Left renal pelvis (tissue), 4 donors: ENCODE measurements around the gene SEZ6L2. TPM values are rescaled to one million over a fixed set of nuclear protein-coding genes. Genes with fewer than 3 reads are reported as not detected.
"Not testable (repeated sequence)": the region's sequence is repeated elsewhere in the genome, so short reads cannot be mapped to it uniquely, and the experiment has no call there.

Experiments
- DNase-seq, 4 donors: peaks; one replicate each; pipeline ENCODE4 v3.0.0-alpha.2; 2013; ENCODE audit warnings: low read depth in 4 of 4, low spot score in 3 of 4
- polyA plus RNA-seq, 4 donors: library from polyadenylated mRNA; unstranded; fragments of 120-200 nt; gene quantifications; one replicate each; pipeline ENCODE4 v1.2.1, GENCODE V29; 2013; ENCODE audit not compliant: insufficient read length in 4 of 4

SEZ6L2 gene
- polyA plus RNA-seq, 4 donors: 9.5 to 11.8 (median 10.9) TPM

DNA sequence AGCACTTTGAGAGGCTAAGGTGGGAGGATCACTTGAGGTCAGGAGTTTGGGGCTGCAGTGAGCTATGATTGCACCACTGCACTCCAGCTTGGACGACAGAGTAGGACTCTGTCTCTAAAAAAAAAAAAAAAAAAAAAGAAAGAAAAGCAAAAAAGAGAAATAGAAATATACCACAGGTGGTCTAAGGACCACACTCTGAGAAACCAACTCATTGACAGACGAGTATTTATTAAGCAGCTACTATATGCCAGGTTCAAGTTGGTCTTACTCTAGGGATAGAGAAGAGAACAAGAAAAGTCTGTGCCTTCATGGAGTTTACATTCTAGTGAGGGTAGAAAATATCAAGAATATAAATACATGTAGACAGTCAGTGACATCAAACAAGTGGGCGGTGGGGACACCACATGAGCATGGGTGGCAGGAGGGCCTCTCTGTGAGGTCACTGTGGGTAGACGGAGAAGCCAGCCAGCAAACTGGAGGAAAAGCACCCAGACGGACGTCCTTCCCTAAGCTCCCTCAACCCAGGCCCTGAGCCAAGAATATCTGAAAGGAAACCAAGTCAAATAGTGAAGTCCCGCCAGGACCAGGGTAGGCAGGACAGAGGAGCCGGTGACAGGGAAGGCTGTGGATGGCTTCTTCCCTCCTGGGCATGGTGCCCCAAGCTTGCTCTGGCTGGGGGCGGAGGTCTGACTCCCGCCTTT lies 41.1 kb downstream of the SEZ6L2 start:
- DNase-seq: no peak

DNA sequence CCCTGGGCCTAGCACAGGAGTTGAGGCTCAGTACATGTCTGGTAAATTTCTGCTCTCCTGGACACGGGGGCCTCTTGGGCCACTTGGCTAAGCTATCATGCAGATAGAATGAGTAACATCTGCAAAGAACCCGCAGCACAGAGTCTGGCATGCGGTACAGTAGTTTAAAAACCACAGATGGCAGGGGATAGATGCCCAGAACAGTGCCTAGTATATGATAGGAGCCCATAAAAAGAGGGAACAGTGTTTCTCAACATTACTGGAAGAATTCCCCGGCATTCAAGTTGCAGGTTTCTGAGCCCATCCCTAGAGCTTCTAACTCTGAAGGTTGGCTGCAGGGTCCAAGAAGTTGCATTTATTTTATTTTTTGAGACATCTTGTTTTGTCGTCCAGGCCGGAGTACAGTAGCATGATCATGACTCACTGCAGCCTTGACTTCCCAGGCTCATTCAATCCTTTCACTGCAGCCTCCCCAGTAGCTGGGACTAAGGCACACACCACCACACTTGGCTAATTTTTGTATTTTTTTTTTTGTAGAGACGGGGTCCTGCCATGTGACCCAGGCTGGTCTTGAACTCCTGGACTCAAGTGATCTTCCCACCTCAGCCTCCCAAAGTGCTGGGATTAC lies 42.1 kb downstream of the SEZ6L2 start:
- no peak for DNase-seq

DNA sequence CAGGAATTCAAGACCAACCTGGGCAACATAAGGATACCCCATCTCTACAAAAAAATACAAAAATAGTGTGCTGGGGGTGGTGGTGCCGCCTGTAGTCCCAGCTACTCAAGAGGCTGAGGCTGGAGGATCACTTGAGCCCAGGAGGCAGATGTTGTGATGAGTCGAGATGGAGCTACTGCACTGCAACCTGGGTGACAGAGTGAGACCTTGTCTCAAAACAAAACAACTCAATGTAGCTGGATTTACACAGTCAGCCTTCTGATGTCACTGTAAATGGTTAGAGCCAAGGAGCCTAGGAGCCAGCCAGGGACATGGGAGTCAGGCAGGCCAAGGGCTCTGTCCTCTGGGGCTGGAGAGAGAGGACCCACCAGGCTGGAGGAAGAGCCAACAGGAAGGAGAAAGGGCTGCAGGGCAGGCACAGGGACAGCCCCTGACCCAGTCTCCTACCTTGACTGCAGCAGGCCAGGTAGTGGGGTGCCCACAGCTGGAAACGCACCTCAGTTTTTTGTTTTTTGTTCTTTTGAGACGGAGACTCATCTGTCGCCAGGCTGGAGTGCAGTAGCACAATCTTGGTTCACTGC lies 44.7 kb downstream of the SEZ6L2 start:
- DNase-seq: no peak

DNA sequence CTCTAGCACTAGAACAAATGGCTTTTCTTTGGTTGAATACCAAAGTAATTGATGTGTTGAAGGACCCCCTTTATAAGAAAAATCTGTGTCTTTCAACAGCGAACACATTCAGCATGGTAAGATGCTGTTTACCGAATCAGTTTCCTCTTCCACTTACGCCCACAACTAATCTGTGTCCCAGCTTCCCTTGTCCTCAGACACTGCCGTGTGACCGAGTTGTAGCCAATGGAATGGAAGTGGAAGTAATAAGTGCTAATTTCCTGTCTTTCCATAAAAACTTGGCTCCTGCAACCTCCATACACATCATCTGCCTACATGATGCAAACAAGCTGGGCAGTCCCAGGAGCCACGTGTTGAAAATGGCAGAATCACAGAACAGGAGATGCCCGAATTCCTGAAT lies 46.7 kb downstream of the SEZ6L2 start:
- no peak for DNase-seq

DNA sequence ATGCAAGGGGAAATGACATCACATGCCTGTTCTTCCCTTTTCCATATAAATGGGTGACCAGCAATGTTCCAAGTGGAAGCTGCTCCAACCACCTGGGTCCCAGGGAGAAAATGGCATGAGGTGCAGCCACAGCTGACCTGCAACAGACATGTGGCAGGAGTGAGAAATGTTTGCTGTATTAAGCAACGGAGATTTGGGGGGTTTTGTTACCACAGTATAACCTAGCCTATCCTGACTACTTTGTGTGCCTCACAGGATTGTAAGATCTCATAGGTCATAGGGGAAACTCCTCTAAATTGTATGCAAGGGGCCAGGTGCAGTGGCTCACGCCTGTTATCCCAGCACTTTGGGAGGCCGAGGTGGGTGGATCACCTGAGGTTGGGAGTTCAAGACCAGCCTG lies 48.4 kb downstream of the SEZ6L2 start:
- no peak for DNase-seq

DNA sequence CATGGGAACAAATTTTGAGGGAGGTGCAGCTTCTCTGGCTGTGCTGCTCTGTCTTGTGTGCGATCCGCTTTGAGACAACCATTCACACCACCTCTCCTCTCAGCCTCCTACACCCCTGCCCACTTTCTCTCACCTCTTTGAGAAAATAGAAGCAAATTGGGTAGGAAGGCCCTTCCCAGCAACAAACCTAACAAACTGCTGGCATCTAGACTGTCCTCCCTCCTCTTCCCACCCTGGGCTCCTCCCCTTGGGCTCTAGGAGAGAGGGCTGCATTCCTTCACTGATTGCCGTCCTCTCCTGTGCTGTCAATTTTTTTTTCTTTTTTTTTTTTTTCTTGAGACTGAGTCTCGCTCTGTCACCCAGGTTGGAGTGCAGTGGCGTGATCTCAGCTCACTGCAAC lies 49.8 kb downstream of the SEZ6L2 start:
- no peak for DNase-seq

DNA sequence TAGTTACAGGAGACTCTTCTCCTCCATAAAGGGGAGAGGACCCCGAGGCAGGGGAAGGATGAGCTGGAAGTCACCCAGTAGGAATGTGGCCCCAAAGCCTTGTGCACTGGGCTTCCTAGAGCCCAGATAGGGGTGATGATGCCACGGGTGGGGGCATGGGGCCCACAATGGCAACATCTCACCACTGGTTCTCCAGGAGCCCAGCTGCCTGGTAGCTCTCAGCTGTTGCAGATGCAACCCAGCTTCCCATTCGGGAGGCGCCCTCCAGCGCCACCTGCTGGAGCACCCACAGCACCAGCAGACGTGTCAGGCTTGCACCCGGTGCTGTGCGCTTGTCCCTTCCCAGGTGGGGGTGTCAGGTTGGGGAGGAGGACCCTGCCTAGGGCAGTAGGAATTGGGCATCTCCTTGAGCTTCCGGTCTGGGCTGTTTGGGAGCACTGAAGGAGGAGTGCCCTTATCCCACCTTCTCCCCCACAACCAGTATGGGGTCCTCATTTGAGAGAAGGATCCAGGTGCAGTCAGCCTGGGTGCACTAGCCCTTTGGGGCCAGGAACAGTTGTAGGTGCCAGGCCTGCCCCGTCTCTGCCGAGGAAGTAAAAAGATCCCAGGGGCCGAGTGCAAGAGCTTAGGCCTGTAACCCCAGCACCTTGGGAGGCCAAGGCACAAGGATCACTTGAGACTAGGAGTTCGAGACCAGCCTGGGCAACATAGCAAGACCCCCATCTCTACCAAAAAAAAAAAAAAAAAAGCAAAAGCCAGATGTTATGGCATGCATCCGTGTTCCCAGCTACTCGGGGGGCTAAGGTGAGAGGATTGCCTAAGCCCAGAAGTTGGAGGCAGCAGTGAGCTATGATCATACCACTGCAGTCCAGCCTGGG lies 50.7 kb downstream of the SEZ6L2 start:
- no peak for DNase-seq

DNA sequence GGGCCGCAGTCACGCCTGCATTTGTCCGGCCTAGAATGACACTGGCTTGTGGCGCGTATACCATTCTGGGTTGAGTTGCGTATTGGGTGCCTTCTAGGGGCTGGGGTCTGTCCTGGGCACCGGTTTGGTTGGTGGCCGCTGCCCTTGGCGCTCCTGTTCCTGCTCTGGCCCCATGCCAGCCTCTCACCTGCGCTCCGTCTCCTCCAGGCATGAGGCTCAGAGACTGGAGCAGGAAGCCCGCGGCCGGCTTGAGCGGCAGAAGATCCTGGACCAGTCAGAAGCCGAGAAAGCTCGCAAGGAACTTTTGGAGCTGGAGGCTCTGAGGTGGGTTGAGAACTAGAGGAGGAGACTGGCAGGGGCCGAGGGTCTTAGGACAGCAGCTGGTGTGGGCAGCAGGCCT lies 53.7 kb downstream of the SEZ6L2 start:
- DNase-seq: no peak

DNA sequence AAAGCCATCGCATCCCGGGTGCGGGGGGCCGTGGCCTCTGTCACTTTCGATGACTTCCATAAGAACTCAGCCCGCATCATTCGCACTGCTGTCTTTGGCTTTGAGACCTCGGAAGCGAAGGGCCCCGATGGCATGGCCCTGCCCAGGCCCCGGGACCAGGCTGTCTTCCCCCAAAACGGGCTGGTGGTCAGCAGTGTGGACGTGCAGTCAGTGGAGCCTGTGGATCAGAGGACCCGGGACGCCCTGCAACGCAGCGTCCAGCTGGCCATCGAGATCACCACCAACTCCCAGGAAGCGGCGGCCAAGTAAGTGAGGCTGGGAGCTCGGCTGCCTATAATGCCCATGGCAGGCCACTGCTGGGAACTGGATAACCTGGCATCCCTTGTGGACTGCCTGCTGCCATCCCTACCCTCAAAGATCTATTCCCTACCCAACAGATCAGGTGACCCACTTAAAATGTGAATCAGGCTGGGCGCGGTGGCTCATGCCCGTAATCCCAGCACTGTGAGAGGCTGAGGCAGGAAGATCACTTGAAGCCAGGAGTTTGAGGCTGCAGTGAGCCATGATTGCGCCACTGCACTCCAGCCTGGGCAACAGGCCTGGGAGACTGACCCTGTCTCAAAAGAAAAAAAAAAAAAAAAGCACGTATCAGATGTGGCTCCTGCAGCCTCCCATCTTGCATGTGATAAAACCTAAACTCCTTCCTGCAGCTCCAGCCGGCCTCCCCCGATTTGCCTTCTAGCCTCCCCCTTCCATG lies 54.6 kb downstream of the SEZ6L2 start:
- no peak for DNase-seq

DNA sequence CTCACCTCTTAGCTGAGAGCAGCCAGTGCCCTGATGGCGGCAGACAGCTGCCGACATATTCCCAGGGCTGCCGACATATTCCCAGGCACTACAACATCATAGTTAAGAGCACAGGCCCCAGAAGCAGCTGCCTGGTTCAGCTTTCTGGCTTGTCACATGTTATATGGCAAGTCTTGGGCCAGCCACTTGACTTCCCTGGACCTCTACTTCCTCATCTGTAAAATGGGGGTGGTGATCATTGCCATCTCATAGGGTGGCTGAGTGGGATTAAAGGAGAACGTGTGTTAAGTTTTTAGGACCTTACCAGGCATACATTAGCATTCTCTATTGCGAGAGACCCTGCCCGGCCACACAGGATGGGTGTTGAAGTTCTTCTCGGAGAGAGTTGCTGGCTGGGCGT lies 55.4 kb downstream of the SEZ6L2 start:
- no peak for DNase-seq

DNA sequence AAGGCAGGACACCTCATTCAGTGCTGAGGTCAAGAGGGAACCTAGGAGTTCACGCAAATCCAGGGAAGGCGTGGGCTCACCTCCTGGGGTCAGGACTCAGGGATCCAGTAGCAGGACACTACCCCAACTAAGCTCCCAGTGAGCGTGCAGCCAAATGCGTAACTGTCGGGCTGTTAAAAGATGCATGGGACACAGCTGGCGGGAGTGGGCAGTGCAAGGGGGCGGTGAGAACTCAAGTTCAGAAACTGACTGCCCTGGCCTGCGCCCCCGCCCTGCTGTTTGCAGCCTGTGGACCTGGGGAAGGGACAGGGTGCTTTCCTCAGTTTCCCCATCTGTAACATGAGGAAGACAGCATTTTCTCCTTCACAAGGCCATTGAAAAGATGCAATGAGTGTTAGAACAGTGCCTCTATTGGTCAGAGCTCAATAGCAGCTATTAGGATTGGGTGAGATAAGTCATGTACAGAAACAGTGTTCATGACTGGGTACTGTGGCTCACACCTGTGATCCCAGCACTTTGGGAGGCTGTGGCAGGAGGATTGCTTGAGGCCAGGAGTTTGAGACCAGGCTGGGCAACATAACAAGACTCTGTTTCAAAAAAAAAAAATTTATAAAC lies 56.5 kb downstream of the SEZ6L2 start:
- no peak for DNase-seq

DNA sequence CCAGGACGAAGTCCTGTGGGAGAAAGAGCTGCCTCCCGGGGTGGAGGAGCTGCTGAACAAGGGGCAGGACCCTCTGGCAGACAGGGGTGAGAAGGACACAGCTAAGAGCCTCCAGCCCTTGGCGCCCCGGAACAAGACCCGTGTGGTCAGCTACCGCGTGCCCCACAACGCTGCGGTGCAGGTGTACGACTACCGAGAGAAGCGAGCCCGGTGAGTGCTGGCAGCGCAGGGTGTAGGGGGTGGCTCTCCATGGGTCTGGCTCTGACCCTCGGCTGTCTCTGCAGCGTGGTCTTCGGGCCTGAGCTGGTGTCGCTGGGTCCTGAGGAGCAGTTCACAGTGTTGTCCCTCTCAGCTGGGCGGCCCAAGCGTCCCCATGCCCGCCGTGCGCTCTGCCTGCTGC lies 57.7 kb downstream of the SEZ6L2 start:
- no peak for DNase-seq

DNA sequence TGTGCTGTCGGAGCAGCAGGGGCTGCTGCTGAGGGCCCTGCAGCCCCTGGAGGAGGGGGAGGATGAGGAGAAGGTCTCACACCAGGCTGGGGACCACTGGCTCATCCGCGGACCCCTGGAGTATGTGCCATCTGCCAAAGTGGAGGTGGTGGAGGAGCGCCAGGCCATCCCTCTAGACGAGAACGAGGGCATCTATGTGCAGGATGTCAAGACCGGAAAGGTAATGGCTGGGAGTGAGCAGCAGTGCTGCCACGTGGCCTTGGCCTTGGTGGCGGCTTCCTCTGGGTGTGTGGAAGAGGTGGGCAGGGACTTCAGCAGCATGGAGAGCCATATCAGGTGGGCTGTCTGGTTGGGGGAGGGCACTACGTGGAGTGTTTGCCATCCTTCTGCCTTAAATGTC lies 59.1 kb downstream of the SEZ6L2 start:
- no peak for DNase-seq

DNA sequence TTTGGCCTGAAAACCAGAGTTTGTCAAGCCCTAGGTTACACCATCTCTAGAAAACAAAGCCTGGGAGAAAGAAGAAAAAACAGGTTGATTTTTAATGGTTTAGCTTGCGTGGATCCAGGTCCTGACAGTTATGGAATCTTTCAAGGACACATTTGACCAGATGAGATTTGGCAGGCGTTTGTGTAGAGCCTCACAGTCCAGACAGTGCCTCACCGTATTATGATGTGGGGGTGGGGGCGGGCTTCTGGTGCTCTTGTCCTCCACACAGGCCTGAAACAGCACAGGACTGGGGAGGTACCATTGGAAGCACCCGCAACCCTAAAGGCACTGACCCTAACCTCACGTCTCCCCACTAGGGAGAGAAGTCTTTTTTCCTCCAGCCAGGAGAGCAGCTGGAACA lies 59.5 kb downstream of the SEZ6L2 start:
- DNase-seq: no peak

DNA sequence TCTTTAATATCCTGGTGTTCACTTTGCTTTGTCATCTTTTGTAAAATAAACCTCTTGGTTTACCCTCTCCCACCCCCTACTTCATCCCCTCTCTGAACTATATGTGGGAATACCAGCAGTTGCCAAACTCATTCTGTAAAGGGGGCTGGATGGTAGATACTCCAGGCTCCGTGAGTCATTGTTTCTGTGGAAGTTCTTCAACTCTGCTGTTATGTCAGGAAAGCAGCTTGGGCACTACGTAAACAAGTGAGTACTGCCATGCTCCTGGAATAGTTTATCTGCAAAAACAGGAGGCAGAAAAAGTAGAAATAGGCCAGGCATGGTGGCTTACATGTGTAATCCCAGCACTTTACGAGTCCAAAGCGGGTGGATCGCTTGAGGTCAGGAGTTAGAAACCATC lies 61.5 kb downstream of the SEZ6L2 start:
- DNase-seq: no peak

DNA sequence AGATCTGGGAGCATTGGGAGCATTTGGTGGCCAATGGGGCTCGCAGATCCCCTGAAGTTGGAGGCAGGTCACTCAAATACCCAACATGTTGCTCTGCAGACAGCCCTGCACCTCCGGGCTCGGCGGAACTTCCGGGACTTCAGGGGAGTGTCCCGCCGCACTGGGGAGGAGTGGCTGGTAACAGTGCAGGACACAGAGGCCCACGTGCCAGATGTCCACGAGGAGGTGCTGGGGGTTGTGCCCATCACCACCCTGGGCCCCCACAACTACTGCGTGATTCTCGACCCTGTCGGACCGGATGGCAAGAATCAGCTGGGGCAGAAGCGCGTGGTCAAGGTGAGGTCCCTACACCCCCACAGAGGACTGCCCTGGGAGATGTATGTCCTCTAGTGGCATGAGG lies 62.7 kb downstream of the SEZ6L2 start:
- no peak for DNase-seq

DNA sequence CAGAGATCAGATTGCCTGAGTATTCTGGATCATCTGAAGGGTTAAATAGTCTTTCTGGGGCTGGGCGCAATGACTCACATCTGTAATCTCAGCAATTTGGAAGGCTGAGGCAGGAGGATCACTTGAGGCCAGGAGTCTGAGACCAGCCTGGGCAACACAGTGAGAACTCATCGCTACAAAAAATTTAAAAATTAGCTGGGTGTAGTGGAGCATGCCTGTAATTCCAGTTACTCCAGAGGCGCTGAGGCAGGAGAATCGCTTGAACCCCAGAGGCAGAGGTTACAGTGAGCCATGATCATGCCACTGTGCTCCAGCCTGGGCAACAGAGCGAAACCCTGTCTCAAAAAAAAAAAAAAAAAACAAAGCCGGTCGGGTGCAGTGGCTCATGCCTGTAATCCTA lies 63.4 kb downstream of the SEZ6L2 start:
- no peak for DNase-seq

DNA sequence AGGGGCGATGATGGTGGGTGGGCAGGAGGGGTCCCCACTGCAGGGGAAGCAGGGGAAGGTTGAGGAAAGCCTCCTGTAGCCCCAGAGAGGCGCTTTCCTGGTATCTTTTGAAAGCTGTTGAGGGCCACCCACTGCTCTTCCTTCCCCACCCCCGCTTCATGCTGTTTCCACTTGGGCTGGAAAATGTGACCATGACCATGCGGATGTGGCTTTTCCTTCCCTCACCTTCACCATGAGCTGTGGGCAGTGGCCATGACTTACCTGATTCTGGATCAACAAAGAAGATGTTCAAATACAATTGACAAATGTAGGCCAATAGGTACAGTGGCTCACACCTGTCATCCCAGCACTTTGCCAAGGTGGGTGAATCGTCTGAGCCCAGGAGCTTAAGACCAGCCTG lies 65.3 kb downstream of the SEZ6L2 start:
- DNase-seq: no peak

DNA sequence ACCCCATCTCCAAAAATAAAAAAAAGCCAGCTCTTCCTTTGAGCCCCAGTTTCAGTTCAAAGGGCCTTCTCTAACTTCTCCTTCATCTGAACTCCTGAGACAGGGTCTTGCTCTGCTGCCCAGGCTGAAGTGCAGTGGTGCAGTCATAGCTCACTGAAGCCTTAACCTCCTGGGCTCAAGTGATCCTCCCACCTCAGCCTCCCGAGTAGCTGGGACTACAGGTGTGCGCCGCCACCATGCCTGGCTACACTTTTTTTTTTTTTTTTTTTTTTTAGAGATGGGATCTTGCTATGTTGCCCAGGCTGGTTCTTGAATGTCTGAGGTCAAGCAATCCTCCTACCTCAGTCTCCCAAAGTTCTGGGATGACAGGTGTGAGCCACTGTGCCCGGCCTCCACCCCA lies 66.1 kb downstream of the SEZ6L2 start:
- DNase-seq: not testable (repeated sequence)

DNA sequence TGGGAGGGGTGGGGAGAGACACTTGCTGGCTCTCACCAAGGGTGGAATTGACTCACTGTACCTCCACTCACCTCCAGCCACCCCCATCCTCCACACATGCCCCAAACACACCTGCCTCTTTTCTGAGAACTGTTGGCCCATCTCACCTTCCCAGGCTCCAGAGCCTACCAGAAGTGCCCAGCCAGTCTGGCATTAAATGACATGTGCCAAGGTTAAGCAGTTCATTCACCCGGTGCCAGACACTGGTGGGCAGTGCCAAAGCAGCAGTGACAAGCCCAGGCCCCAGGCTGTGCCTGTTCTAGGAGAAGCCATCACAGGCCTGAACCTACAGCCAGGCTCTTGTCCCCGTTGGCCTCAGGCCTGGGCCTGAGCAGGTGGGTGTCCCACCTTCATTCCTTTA lies 67.9 kb downstream of the SEZ6L2 start:
- DNase-seq: no peak
